Heart left ventricle (tissue), 16 donors: Measurements from ENCODE around the gene GIPC3. TPM values are rescaled to one million over a fixed set of nuclear protein-coding genes. Genes with fewer than 3 reads are reported as not detected.
A peak's percentile ranks its signal among the peaks of the same experiment; 100 is the strongest.
"Not testable (repeated sequence)": the region's sequence is repeated elsewhere in the genome, so short reads cannot be mapped to it uniquely, and the experiment has no call there.

ENCODE experiments used
- ATAC-seq, 4 donors: fragments of 200-7000 bp; cut with Tn5 transposase; one replicate each; pipeline ENCODE4 v1.9.1; 2020 to 2022; ENCODE audit warnings: moderate library complexity in 4 of 4, mild to moderate bottlenecking in 3 of 4, moderate number of reproducible peaks in 1 of 4
- DNase-seq, 5 donors: peaks; one replicate each; pipeline ENCODE4 v3.0.0-alpha.2; 2020
- H3K27ac ChIP-seq, 12 donors: fragments of 200-600 bp; sonication (generic) in 4 of 12; one replicate each; pipeline versions ENCODE4 v1.5.0 to v1.8.0; 2016 to 2022; ENCODE audit warnings: mild to moderate bottlenecking in 2 of 12
- H3K27me3 ChIP-seq, 9 donors: fragments of 200-600 bp; sonication (generic) in 2 of 9; one replicate each; pipeline versions ENCODE4 v1.5.1 to v1.8.0; 2016 to 2022; ENCODE audit warnings: mild to moderate bottlenecking in 3 of 9
- H3K36me3 ChIP-seq, 9 donors: fragments of 200-600 bp; sonication (generic) in 2 of 9; one replicate each; pipeline versions ENCODE4 v1.5.0 to v1.8.0; 2018 to 2022; ENCODE audit warnings: mild to moderate bottlenecking in 2 of 9
- H3K4me1 ChIP-seq, 12 donors: fragments of 200-600 bp; sonication (generic) in 4 of 12; one replicate each; pipeline versions ENCODE4 v1.5.0 to v1.8.0; 2016 to 2022; ENCODE audit warnings: mild to moderate bottlenecking in 3 of 12
- H3K4me3 ChIP-seq, 12 donors: fragments of 200-600 bp; sonication (generic) in 4 of 12; one replicate each; pipeline versions ENCODE4 v1.5.0 to v1.8.0; 2017 to 2022; ENCODE audit warnings: mild to moderate bottlenecking in 9 of 12, moderate library complexity in 4 of 12
- H3K9me3 ChIP-seq, 12 donors: fragments of 200-600 bp; sonication (generic) in 4 of 12; one replicate each; pipeline versions ENCODE4 v1.5.0 to v1.8.0; 2016 to 2022; ENCODE audit warnings: mild to moderate bottlenecking in 1 of 12
- POLR2A ChIP-seq, 2 donors: fragments of 450-650 bp; IDR thresholded peaks; one replicate each; pipeline ENCODE4 v1.6.1; 2017; ENCODE audit warnings: antibody characterized with exemption in 2 of 2, mild to moderate bottlenecking in 2 of 2, moderate library complexity in 2 of 2
- WGBS, 4 donors: extraction: QIAGEN DNeasy Blood & Tissue Kit in 2 of 4; methylation state at CpG; one replicate each; pipeline versions ENCODE4 v1.1.5 to v1.1.7; 2013 to 2018; 5-methylcytosine and 5-hydroxymethylcytosine counted together
- intact Hi-C, 10 donors: fragments of 100-400 bp; cut with DNase I; formaldehyde crosslinking; loops; one replicate each; pipeline versions ENCODE4 v1.11.1 to v1.14.2; 2022
- polyA plus RNA-seq, 2 donors: library from polyadenylated mRNA; stranded (reverse); fragments of 200-250 nt; gene quantifications; one replicate each; pipeline ENCODE4 v1.2.3, GENCODE V29; 2013
- total RNA-seq, 9 donors: library from RNA; depleted of rRNA in 2 of 9; stranded (reverse); fragments of >200 nt in 2 of 9; fragmentation: NEBNext Ultra II Directional in 3 of 9; extraction: Animal tissue kit (Norgen Biotek cat#: 25700) in 3 of 9; gene quantifications; one replicate each; pipeline versions ENCODE4 v1.1.0 to v1.2.4, GENCODE V29; 2016 to 2023
- TF ChIP-seq, protein P1 (sequence below), 12 donors: fragments of 200-600 bp; sonication (generic) in 4 of 12; IDR thresholded peaks; one replicate each; pipeline versions ENCODE4 v1.5.0 to v1.8.0; 2018 to 2022; ENCODE audit warnings: antibody characterized with exemption in 12 of 12, mild to moderate bottlenecking in 5 of 12
- donor health status: ischemic (EF 13 %, LVEDD 7.1; RV severe dilation, severe dysfunction).
- donor health status: healthy with polysubstance abuse.
- donor health status: DM: no; HTN: yes; CAD: no.
- donor health status: DM: no; HTN: no; CAD: no.
- donor health status: ischemic (EF 25% LVEDD 6.9; RV normal size, moderate dysfunction).
- donor health status: ischemic (EF 25% LVEDD 5.7; RV mildly dilated, moderate dysfunction).
- donor health status: healthy.
- donor health status: DM: yes; HTN: yes; CAD: no.
- donor health status: ischemic (EF 35%, LVEDD 5.7; RV mildly dilated, moderate dysfunction).
- donor health status: nonischemic (EF 11% LVEDD 7.7; RV severe dilation, severe dysfunction).
- donor health status: DM: yes; HTN: yes; CAD: no.
- donor health status: PGD.
- donor health status: ischemic (EF 29% LVEDD 5.4; RV normal size, mild dysfunction).
- donor health status: nonischemic (EF 23%, LVEDD 6.1; RV moderate dilation, normal function).

The GIPC3 gene
- total and polyA plus RNA-seq, 11 donors = 1.00 to 3.3 (median 2.0) TPM

DNA sequence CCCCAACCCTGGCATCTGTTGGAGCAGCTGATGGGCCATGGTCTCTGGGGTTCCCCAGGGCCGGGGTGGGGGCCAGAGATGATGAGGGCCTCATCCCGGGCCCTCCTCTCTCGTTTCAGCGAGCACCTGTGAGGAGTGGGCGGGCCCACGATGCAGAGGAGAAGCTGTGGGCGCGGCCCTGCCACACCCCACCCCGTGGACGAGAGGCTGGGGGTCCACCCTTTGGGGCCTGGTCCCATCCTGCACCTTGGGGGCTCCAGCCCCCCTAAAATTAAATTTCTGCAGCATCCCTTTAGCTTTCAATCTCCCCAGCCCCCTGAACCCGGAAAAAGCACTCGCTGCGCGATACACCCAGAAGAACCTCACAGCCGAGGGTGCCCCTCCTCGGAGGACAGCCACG is 6.9 kb upstream of the GIPC3 start:
- H3K27ac ChIP-seq = no peak overlapping the region
- WGBS, 4 donors = 86 to 88% (median 87%) methylated on average over 11 to 17 of the region's 17 CpGs
- ATAC-seq (no peak), DNase-seq (no peak)
- no peaks in the 10 kb centered on the region for H3K9me3 ChIP-seq
- peaks cover 0 to 26% (median 15%) of the 10 kb centered on the region in 12 donors for H3K4me1 ChIP-seq
- TF ChIP-seq POLR2A (IDR thresholded peaks at IDR 0.05) = no peak
- TF ChIP-seq, protein P1, sequence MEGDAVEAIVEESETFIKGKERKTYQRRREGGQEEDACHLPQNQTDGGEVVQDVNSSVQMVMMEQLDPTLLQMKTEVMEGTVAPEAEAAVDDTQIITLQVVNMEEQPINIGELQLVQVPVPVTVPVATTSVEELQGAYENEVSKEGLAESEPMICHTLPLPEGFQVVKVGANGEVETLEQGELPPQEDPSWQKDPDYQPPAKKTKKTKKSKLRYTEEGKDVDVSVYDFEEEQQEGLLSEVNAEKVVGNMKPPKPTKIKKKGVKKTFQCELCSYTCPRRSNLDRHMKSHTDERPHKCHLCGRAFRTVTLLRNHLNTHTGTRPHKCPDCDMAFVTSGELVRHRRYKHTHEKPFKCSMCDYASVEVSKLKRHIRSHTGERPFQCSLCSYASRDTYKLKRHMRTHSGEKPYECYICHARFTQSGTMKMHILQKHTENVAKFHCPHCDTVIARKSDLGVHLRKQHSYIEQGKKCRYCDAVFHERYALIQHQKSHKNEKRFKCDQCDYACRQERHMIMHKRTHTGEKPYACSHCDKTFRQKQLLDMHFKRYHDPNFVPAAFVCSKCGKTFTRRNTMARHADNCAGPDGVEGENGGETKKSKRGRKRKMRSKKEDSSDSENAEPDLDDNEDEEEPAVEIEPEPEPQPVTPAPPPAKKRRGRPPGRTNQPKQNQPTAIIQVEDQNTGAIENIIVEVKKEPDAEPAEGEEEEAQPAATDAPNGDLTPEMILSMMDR (IDR thresholded peaks at IDR 0.05) = no peak
- intact Hi-C loops = no loop called here
- no peak overlapping the region for H3K4me3 ChIP-seq
- H3K36me3 ChIP-seq = peaks cover 0 to 9% (median 0%) of the 10 kb centered on the region in 9 donors
- no peaks in the 10 kb centered on the region for H3K27me3 ChIP-seq

DNA sequence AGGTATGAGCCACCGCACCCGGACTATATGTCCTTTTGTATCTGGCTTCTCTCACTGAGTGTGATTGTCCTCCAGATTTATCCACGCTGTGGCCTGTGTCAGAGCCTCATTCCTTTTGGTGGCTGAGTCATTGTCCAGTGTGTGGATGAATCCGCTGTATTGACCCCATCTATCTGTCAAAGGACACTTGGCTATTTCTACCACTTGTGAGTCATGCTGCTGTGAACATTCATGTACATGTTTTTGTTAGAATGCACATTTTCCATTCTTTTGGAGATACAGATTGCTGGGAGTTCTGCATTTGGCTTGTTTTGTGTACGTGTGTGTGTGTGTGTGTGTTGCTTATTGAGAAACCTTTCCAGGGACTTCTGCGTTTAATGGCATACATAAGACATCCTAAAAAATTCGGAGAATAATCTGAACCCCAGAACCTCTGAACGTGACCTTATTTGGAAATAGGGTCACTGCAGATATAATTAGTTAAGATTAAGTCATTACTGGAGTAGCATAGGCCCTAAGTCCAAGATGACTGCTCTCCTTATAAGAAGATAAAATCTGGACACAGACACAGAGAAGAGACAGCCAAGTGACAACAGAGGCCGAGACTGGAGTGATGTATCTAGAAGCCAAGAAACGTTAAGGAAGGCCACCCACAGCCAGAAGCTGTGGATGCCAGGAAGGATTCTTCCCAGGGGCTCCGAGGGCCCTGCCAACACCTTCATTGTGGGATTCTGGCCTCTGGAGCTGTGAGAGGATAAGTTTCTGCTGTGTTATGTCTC is 4.9 kb upstream of the GIPC3 start:
- WGBS, 4 donors = 60 to 69% (median 67%) methylated on average over 11 of the region's 11 CpGs
- Histone ChIP-seq H3K27me3 (peaks cover 0 to 16% (median 4%) of the 10 kb centered on the region in 9 donors), H3K4me3 (no peak overlapping the region), H3K9me3 (no peaks in the 10 kb centered on the region), H3K27ac (peak overlapping the region in 2 of 12 donors; percentile 22 to 40), H3K4me1 (peaks cover 0 to 17% (median 9%) of the 10 kb centered on the region in 12 donors), H3K36me3 (peaks cover 0 to 6% (median 0%) of the 10 kb centered on the region in 9 donors)
- ATAC-seq = peak in 1 of 4 donors; percentile 14
- no peak for TF ChIP-seq POLR2A (IDR thresholded peaks at IDR 0.05)
- TF ChIP-seq, protein P1 (IDR thresholded peaks at IDR 0.05) = no peak
- DNase-seq = no peak
- intact Hi-C loops = loop anchor here in 2 of 10 donors (5.0 kb wide), 1 partner anchor 37 kb away; no protein-coding TSS in a partner anchor

DNA sequence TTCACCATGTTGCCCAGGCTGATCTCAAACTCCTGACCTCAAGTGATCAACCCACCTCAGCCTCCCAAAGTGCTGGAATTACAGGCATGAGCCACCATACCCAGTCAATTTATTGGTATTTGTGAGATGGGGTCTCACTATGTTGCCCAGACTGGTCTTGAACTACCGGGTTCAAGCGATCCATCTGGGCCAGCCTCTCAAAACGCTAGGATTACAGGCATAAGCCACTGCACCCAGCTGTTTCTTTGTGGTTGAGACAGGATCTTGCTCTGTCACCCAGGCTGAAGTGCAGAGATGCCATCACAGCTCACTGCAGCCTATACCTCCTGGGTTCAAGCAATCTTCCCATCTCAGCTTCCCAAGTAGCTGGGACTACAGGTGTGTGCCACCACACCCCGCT is 3.5 kb upstream of the GIPC3 start:
- not testable (repeated sequence) for H3K4me3 ChIP-seq, ATAC-seq, DNase-seq, H3K27ac ChIP-seq, H3K36me3 ChIP-seq, H3K9me3 ChIP-seq
- Histone ChIP-seq H3K4me1 (peaks cover 0 to 21% (median 2%) of the 10 kb centered on the region in 12 donors), H3K27me3 (peaks cover 0 to 29% (median 11%) of the 10 kb centered on the region in 9 donors)
- intact Hi-C loops = loop anchor here in 2 of 10 donors (5.0 kb wide), 1 partner anchor 36 kb away; no protein-coding TSS in a partner anchor
- WGBS, 4 donors = 82 to 90% (median 87%) methylated on average over 4 of the region's 4 CpGs

DNA sequence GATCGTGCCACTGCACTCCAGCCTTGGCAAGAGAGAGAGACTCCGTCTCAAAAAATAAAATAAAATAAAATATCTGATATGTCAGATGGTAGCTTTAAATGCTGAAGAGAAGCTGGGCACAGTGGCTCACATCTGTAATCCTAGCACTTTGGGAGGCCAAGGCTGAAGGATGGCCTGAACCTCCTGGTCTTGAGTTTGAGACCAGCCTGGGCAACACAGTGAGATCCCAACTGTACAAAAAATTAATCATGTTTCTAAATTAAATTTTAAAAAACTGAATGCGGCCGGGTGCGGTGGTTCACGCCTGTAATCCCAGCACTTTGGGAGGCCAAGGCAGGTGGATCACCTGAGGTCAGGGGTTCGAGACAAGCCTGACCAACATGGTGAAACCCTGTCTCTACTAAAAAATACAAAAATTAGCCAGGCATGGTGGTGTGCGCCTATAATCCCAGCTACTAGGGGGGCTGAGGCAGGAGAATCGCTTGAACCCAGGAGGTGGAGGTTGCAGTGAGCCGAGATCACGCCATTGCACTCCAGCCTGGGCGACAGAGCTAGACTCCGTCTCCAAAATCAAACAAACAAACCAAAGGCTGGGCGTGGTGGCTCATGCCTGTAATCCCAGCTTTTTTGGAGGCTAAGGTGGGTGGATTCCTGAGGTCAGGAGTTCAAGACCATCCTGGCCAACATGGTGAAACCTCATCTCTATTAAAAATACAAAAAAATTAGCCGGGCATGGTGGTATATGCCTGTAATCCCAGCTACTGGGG is 1.1 kb upstream of the GIPC3 start:
- Histone ChIP-seq H3K4me1 (peaks cover 0 to 22% (median under 1%) of the 10 kb centered on the region in 12 donors), H3K27me3 (peaks cover 0 to 30% (median 11%) of the 10 kb centered on the region in 9 donors)
- H3K27ac ChIP-seq, H3K36me3 ChIP-seq, DNase-seq, H3K9me3 ChIP-seq, H3K4me3 ChIP-seq, ATAC-seq: not testable (repeated sequence)
- intact Hi-C loops = loop anchor here in 3 of 10 donors (2.0 to 5.0 kb wide), 2 partner anchors 33 to 35 kb away; no protein-coding TSS in a partner anchor
- WGBS, 4 donors = 88 to 91% (median 90%) methylated on average over 15 of the region's 15 CpGs
